ENCODE measurements around the gene TTC34. TPM values are rescaled to one million over a fixed set of nuclear protein-coding genes. Genes with fewer than 3 reads are reported as not detected.

Gene TTC34
- total RNA-seq, 2 donors from 2014 or later, result 0.41 to 0.63 TPM

DNA sequence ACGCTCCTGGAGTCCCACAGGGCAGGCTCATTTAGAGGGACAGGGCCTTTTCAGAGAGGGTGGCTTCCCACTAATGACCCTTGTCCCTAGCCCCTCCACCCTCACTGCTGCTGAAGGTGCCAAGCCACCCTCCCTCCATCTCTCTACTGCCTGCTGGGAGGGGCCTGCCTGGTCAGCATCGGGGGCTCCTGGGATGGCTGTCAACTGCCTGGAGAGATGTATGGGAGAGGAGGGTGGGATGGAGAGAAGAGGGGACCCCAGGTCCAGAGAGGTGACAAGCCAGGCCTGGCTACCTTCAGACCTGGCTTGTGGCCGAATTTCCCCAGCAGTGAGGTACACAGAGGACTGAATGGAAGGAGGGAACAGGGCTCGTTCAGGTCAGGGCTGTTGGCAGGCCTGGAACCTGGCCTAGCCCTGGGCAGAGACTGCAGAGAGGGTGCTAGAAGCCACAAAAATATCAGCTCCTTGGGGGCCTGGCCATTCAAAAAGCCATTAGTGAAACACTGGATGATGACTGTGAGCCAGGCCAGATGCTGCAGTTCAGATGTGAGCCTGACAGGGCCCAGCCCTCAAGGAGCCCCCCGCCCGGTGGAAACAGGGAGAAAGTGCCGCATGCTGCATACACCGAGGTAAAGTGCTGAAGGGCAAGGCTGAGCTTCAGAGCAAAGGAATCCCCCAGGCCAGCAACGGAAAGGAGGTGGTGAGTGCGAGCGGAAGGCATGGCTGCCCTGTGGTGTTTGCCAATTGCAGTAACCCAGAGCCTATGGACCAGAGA, 188.7 kb downstream of the TTC34 start:
- Histone ChIP-seq H3K4me3 (no peak overlapping the region), H3K27me3 (replicated peaks; ENCODE audit: insufficient read depth) (no peaks in the 10 kb centered on the region), H3K27ac (no peak overlapping the region), H3K4me1 (ENCODE audit: control insufficient read depth in 1 of 2, low read depth in 2 of 2) (no peaks in the 10 kb centered on the region), H3K36me3 (no peaks in the 10 kb centered on the region), H3K9me3 (peaks cover 11% of the 10 kb centered on the region)
- DNase-seq (ENCODE audit: low spot score) (no peak), ATAC-seq (ENCODE audit: insufficient number of reproducible peaks, low FRiP score, low read depth) (no peak)
- TF ChIP-seq, protein P1, sequence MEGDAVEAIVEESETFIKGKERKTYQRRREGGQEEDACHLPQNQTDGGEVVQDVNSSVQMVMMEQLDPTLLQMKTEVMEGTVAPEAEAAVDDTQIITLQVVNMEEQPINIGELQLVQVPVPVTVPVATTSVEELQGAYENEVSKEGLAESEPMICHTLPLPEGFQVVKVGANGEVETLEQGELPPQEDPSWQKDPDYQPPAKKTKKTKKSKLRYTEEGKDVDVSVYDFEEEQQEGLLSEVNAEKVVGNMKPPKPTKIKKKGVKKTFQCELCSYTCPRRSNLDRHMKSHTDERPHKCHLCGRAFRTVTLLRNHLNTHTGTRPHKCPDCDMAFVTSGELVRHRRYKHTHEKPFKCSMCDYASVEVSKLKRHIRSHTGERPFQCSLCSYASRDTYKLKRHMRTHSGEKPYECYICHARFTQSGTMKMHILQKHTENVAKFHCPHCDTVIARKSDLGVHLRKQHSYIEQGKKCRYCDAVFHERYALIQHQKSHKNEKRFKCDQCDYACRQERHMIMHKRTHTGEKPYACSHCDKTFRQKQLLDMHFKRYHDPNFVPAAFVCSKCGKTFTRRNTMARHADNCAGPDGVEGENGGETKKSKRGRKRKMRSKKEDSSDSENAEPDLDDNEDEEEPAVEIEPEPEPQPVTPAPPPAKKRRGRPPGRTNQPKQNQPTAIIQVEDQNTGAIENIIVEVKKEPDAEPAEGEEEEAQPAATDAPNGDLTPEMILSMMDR (IDR thresholded peaks at IDR 0.05), result no peak

DNA sequence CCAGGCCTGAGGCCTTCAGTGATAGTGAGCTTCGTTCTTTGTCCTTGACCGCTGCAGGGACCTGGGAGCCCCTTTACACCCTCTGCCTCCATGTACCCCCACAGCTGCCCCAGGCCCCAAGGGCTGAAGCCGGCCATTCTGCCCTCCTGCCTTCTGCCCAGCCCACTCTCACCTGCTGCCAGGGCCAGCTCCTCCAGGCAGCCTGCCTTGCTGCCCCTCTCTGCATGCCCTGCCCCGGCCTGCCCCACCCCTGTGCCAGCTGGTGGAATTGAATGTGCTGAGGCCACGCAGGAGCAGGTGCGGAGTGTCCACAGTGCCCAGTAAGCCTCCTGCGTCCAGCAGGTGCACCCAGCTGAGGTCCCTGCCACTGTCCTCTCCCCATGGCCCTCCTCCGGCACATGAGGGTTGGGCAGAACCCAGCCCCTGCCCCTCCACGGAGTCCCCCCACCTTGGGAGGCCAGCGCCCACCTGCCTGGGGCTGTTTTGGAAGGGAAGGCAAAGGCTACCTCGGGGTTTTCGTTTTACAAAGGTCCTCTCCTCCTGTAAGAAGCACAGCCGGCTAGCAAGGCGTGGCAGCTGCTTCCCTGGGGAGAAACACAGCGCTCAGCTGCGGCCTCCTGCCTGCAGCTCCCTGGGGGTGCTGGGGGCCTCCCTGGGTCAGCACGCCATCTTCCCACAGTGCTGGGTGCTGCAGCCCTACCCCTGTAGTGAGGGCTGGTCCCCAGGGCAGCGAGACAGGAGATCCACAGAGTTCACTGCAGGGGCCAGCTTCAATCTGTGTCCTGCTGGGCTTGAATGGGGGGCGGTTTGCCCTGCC, 189.7 kb downstream of the TTC34 start:
- no peak for ATAC-seq (ENCODE audit: insufficient number of reproducible peaks, low FRiP score, low read depth)
- Histone ChIP-seq H3K9me3 (peaks cover 11% of the 10 kb centered on the region), H3K4me3 (no peak overlapping the region), H3K36me3 (no peaks in the 10 kb centered on the region), H3K27me3 (replicated peaks; ENCODE audit: insufficient read depth) (no peaks in the 10 kb centered on the region), H3K4me1 (ENCODE audit: control insufficient read depth in 1 of 2, low read depth in 2 of 2) (no peaks in the 10 kb centered on the region), H3K27ac (no peak overlapping the region)
- no peak for DNase-seq (ENCODE audit: low spot score)
- TF ChIP-seq, protein P1 (IDR thresholded peaks at IDR 0.05), result no peak

DNA sequence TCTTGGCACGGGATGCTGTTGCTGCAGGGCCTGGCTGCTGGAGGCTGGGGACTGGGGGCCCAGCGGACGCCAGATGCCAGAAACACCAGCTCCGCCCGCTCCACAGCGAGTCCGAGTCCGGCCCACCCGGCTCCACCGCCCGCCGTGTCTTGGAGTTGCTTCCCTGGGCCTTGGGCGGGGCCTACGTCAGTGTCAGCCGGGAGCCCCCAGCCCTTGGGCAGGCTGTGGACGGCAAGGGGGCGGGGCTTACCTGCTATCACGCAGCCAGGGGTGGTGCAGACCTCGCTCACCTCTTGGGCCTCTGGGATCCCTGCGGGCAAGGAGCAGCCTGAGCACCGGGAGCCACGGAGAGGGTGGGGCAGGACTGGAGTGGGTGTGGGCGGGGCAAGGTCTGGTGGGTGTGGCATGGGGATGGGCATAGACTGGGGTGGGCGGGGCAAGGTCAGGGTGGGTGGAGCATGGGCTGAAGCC, 190.4 kb downstream of the TTC34 start:
- Histone ChIP-seq H3K9me3 (peaks cover 11% of the 10 kb centered on the region), H3K27me3 (replicated peaks; ENCODE audit: insufficient read depth) (no peaks in the 10 kb centered on the region), H3K4me3 (no peak overlapping the region), H3K36me3 (no peaks in the 10 kb centered on the region), H3K27ac (no peak overlapping the region), H3K4me1 (ENCODE audit: control insufficient read depth in 1 of 2, low read depth in 2 of 2) (no peaks in the 10 kb centered on the region)
- TF ChIP-seq, protein P1 (IDR thresholded peaks at IDR 0.05), result no peak
- DNase-seq (ENCODE audit: low spot score) (no peak), ATAC-seq (ENCODE audit: insufficient number of reproducible peaks, low FRiP score, low read depth) (no peak)

DNA sequence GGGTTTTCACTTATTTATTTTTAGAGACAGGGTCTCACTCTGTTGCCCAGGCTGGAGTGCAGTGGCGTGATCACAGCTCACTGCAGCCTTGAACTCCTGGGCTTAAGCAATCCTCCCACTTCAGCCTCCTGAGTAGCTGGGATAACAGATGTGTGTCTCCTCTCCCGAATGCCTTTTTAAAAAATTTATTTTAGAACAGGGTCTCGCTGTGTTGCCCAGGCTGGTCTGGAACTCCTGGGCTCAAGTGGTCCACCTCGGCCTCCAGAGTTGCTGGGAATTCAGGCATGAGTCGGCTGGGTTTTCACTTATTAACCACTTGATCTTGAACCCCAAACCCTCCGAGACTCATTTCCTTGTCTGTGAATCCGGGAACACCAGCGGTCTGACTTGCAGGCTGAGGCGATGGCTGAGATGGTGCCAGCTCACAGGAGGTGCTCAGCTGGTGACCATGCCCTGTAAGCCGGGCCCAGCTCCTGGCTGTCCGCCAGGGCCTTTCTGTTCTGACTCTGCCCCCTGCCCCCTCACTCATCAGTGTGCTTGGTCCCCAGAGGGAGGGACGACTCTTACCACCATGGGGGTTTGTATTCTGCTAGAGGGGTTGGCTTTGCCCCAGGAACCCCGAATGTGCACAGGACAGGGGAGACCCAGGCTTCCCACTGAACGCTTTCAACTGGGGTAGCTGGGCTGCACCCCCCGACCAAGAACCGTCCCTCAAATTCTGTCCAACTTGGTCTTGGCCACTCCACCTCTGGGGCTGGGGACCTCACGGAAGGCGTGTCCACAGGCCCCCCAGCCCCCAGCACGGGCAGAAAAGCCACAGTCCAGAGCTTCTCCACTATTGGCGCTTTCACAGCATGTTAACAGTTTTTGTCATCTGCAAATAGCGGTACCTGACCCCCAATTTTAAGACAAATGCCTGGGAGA, 191.2 kb downstream of the TTC34 start:
- H3K9me3 ChIP-seq, result peaks cover 11% of the 10 kb centered on the region
- H3K27me3 ChIP-seq (replicated peaks; ENCODE audit: insufficient read depth), result no peaks in the 10 kb centered on the region
- ATAC-seq (ENCODE audit: insufficient number of reproducible peaks, low FRiP score, low read depth), result no peak
- no peak overlapping the region for H3K27ac ChIP-seq
- H3K4me3 ChIP-seq, result no peak overlapping the region
- no peak for DNase-seq (ENCODE audit: low spot score)
- H3K36me3 ChIP-seq, result no peaks in the 10 kb centered on the region
- TF ChIP-seq, protein P1 (IDR thresholded peaks at IDR 0.05), result no peak
- no peaks in the 10 kb centered on the region for H3K4me1 ChIP-seq (ENCODE audit: control insufficient read depth in 1 of 2, low read depth in 2 of 2)

All from thoracic aorta (tissue), 2 donors.